Naive thymus-derived CD4-positive, alpha-beta T cell (primary cell): Measurements from ENCODE around the gene ELMO2. TPM values are rescaled to one million over a fixed set of nuclear protein-coding genes. Genes with fewer than 3 reads are reported as not detected.

Source experiments
- ATAC-seq: fragments of 150-1000 bp; cut with Tn5 transposase; 2 replicates; pipeline ENCODE4 v1.10.0; 2021; ENCODE audit warnings: mild to moderate bottlenecking, moderate library complexity
- CTCF ChIA-PET: fragments of 350-600 bp; sonication (Branson Sonifier 250); formaldehyde crosslinking; loops from one replicate; lab custom pipeline; 2021; ENCODE audit warnings: antibody characterized with exemption; lab: Charles Lee
- POLR2A ChIA-PET: fragments of 350-600 bp; sonication (Branson Sonifier 250); formaldehyde crosslinking; loops from one replicate; lab custom pipeline; 2021; ENCODE audit warnings: antibody characterized with exemption, inconsistent platforms; lab: Charles Lee
- DNase-seq, 9 donors: peaks; one replicate each; pipeline versions ENCODE4 v3.0.0 to v3.0.0-alpha.2; 2020 to 2022; ENCODE audit warnings: mixed read lengths in 1 of 9
- H3K27ac ChIP-seq: one replicate; pipeline ENCODE4 v1.7.0; 2013; ENCODE audit warnings: mild to moderate bottlenecking, low read depth, low read length, moderate library complexity
- H3K27me3 ChIP-seq, 2 donors: one replicate each; pipeline ENCODE4 v1.7.0; 2013; ENCODE audit warnings: low read length in 2 of 2, mild to moderate bottlenecking in 2 of 2, moderate library complexity in 2 of 2; ENCODE audit not compliant: control insufficient read depth in 2 of 2, insufficient read depth in 2 of 2
- H3K36me3 ChIP-seq, 3 experiments: 1 replicate in 2 of 3; 2 replicates in 1 of 3; pipeline ENCODE4 v1.7.0; 2013; ENCODE audit warnings: low read length in 3 of 3, mild to moderate bottlenecking in 3 of 3, moderate library complexity in 1 of 3; ENCODE audit not compliant: insufficient read depth in 3 of 3, control insufficient read depth in 2 of 3
- H3K4me1 ChIP-seq, 2 donors: one replicate each; pipeline ENCODE4 v1.7.0; 2013; ENCODE audit warnings: low read length in 2 of 2, mild to moderate bottlenecking in 2 of 2, moderate library complexity in 1 of 2; ENCODE audit not compliant: control insufficient read depth in 2 of 2, insufficient read depth in 2 of 2
- H3K4me3 ChIP-seq: 2 replicates; pipeline ENCODE4 v1.7.0; 2013; ENCODE audit warnings: mild to moderate bottlenecking, low read length
- H3K9me3 ChIP-seq, 3 experiments: 1 replicate in 2 of 3; 2 replicates in 1 of 3; pipeline ENCODE4 v1.7.0; 2013; ENCODE audit warnings: low read length in 3 of 3; ENCODE audit not compliant: control insufficient read depth in 2 of 3
- H3K27ac Mint-ChIP-seq, 9 donors: one replicate each; pipeline ENCODE4 v1.8.0; 2020 to 2022; ENCODE audit warnings: mixed read lengths in 9 of 9, mild to moderate bottlenecking in 8 of 9, moderate library complexity in 5 of 9, inconsistent platforms in 2 of 9
- H3K27me3 Mint-ChIP-seq, 5 donors: one replicate each; pipeline ENCODE4 v1.8.0; 2021 to 2022; ENCODE audit warnings: mixed read lengths in 5 of 5, mild to moderate bottlenecking in 1 of 5
- H3K36me3 Mint-ChIP-seq, 5 donors: one replicate each; pipeline ENCODE4 v1.8.0; 2020 to 2022; ENCODE audit warnings: mixed read lengths in 5 of 5, mild to moderate bottlenecking in 3 of 5, inconsistent platforms in 1 of 5
- H3K4me1 Mint-ChIP-seq, 7 donors: one replicate each; pipeline ENCODE4 v1.8.0; 2020 to 2022; ENCODE audit warnings: mixed read lengths in 7 of 7, mild to moderate bottlenecking in 3 of 7, inconsistent platforms in 1 of 7
- H3K4me3 Mint-ChIP-seq, 10 donors: one replicate each; pipeline ENCODE4 v1.8.0; 2020 to 2022; ENCODE audit warnings: mild to moderate bottlenecking in 10 of 10, mixed read lengths in 10 of 10, moderate library complexity in 6 of 10, inconsistent platforms in 2 of 10
- H3K9me3 Mint-ChIP-seq, 11 donors: one replicate each; pipeline ENCODE4 v1.8.0; 2020 to 2022; ENCODE audit warnings: mixed read lengths in 11 of 11, mild to moderate bottlenecking in 4 of 11, inconsistent platforms in 1 of 11, moderate library complexity in 1 of 11
- intact Hi-C, 2 donors: fragments of 100-400 bp; cut with micrococcal nuclease; formaldehyde crosslinking; loops; one replicate each; pipeline ENCODE4 v1.15.1; 2023
- polyA plus RNA-seq, 2 donors: library from polyadenylated mRNA; unstranded; fragments of 300-500 nt; fragmentation: Illumina TruSeq; gene quantifications; one replicate each; pipeline ENCODE4 v1.2.3, GENCODE V29; 2021
- total RNA-seq, 6 experiments: library from RNA in 5 of 6; stranded (reverse) in 5 of 6; gene quantifications; 1 replicate in 5 of 6; 2 replicates in 1 of 6; pipeline ENCODE4 v1.2.3 and lab custom pipeline; 2021 to 2026

ELMO2 gene
- total and polyA plus RNA-seq, 7 experiments from 2014 or later: 35.6 to 104 (median 52.3) TPM

- peak overlapping the region; percentile 58 to 87 (median 74) for H3K4me3 Mint-ChIP-seq
- Histone ChIP-seq H3K4me1 (peaks cover 56 to 69% of the 10 kb centered on the region in 2 donors), H3K27ac (peak overlapping the region; percentile 79), H3K27me3 (no peaks in the 10 kb centered on the region), H3K4me3 (peak overlapping the region; percentile 9), H3K36me3 (peaks cover 0 to 22% (median 4%) of the 10 kb centered on the region in 3 experiments), H3K9me3 (no peaks in the 10 kb centered on the region)
- H3K36me3 Mint-ChIP-seq: peaks cover 0 to 17% (median 5%) of the 10 kb centered on the region in 5 donors
- ATAC-seq: no peak
- DNase-seq: no peak
- ChIA-PET POLR2A (interaction anchor here (0.8 to 3.4 kb wide), 4 partner anchors 31 to 51 kb away, joined by 3 to 47 read pairs (median 6); no protein-coding TSS in a partner anchor), CTCF (interaction anchor here (1.2 to 1.4 kb wide), 2 partner anchors 53 to 92 kb away, joined by 3 read pairs; no protein-coding TSS in a partner anchor)
- H3K27me3 Mint-ChIP-seq: no peaks in the 10 kb centered on the region
- intact Hi-C loops: loop anchor here (1.0 kb wide), 1 partner anchor 37 kb away; no protein-coding TSS in a partner anchor
- peak overlapping the region; percentile 90 to 96 (median 93) for H3K27ac Mint-ChIP-seq
- peaks cover 0 to 2% (median 0%) of the 10 kb centered on the region in 11 donors for H3K9me3 Mint-ChIP-seq
- peaks cover 66 to 88% (median 76%) of the 10 kb centered on the region in 7 donors for H3K4me1 Mint-ChIP-seq
Measured at GRCh38 chr20:46401478-46401860, 4.9 kb downstream of the ELMO2 start.

GRCh38 chr20:46400828-46401477 lies 5.5 kb downstream of the ELMO2 start:
- H3K36me3 ChIP-seq: peaks cover 0 to 18% (median 4%) of the 10 kb centered on the region in 3 experiments
- peak overlapping the region; percentile 79 for H3K27ac ChIP-seq
- peak overlapping the region; percentile 90 to 96 (median 93) for H3K27ac Mint-ChIP-seq
- peak; percentile 90 for ATAC-seq
- no peaks in the 10 kb centered on the region for H3K27me3 Mint-ChIP-seq
- H3K27me3 ChIP-seq: no peaks in the 10 kb centered on the region
- peaks cover 66 to 86% (median 74%) of the 10 kb centered on the region in 7 donors for H3K4me1 Mint-ChIP-seq
- CTCF ChIA-PET: interaction anchor here (1.2 to 1.4 kb wide), 2 partner anchors 52 to 92 kb away, joined by 3 read pairs; no protein-coding TSS in a partner anchor
- H3K36me3 Mint-ChIP-seq: peaks cover 0 to 17% (median 5%) of the 10 kb centered on the region in 5 donors
- peak in 7 of 9 donors; percentile 63 to 86 (median 79) for DNase-seq
- H3K4me3 ChIP-seq: peak overlapping the region; percentile 11
- peak overlapping the region; percentile 58 to 87 (median 74) for H3K4me3 Mint-ChIP-seq
- POLR2A ChIA-PET: interaction anchor here (0.6 to 3.4 kb wide), 6 partner anchors 30 to 549 kb away, joined by 3 to 47 read pairs (median 3); no protein-coding TSS in a partner anchor
- H3K4me1 ChIP-seq: peaks cover 56 to 69% of the 10 kb centered on the region in 2 donors
- no peaks in the 10 kb centered on the region for H3K9me3 ChIP-seq
- intact Hi-C loops: loop anchor here (1.0 kb wide), 1 partner anchor 37 kb away; no protein-coding TSS in a partner anchor
- H3K9me3 Mint-ChIP-seq: peaks cover 0 to 2% (median 0%) of the 10 kb centered on the region in 11 donors

GRCh38 chr20:46400253-46400652 lies 6.2 kb downstream of the ELMO2 start:
- Histone ChIP-seq H3K27me3 (no peaks in the 10 kb centered on the region), H3K9me3 (no peaks in the 10 kb centered on the region), H3K27ac (peak overlapping the region; percentile 79), H3K4me3 (peak overlapping the region; percentile 11), H3K36me3 (peaks cover 0 to 22% (median 4%) of the 10 kb centered on the region in 3 experiments), H3K4me1 (peaks cover 55 to 67% of the 10 kb centered on the region in 2 donors)
- H3K9me3 Mint-ChIP-seq: peaks cover 0 to 2% (median 0%) of the 10 kb centered on the region in 11 donors
- H3K4me1 Mint-ChIP-seq: peaks cover 63 to 83% (median 73%) of the 10 kb centered on the region in 7 donors
- H3K4me3 Mint-ChIP-seq: peak overlapping the region in 9 of 10 donors; percentile 49 to 87 (median 76)
- CTCF ChIA-PET: interaction anchor here (1.2 kb wide), 1 partner anchor 51 kb away, joined by 3 read pairs; no protein-coding TSS in a partner anchor
- peak overlapping the region; percentile 90 to 96 (median 93) for H3K27ac Mint-ChIP-seq
- DNase-seq: no peak
- H3K27me3 Mint-ChIP-seq: no peaks in the 10 kb centered on the region
- peaks cover 0 to 17% (median 5%) of the 10 kb centered on the region in 5 donors for H3K36me3 Mint-ChIP-seq
- intact Hi-C loops: no loop called here
- POLR2A ChIA-PET: interaction anchor here (0.6 to 3.4 kb wide), 5 partner anchors 30 to 548 kb away, joined by 3 to 47 read pairs (median 3); no protein-coding TSS in a partner anchor
- ATAC-seq: no peak

GRCh38 chr20:46399401-46399800 lies 7.0 kb downstream of the ELMO2 start:
- H3K36me3 Mint-ChIP-seq: peaks cover 0 to 16% (median 5%) of the 10 kb centered on the region in 5 donors

GRCh38 chr20:46398963-46399362 lies 7.5 kb downstream of the ELMO2 start:
- Mint-ChIP-seq H3K27ac (peak overlapping the region; percentile 8 to 96 (median 87)), H3K4me3 (peak overlapping the region in 8 of 10 donors; percentile 32 to 72 (median 52)), H3K4me1 (peaks cover 58 to 75% (median 64%) of the 10 kb centered on the region in 7 donors), H3K27me3 (no peaks in the 10 kb centered on the region), H3K9me3 (peaks cover 0 to 2% (median 0%) of the 10 kb centered on the region in 11 donors), H3K36me3 (peaks cover 0 to 17% (median 5%) of the 10 kb centered on the region in 5 donors)
- Histone ChIP-seq H3K27me3 (no peaks in the 10 kb centered on the region), H3K36me3 (peaks cover 0 to 32% (median 8%) of the 10 kb centered on the region in 3 experiments), H3K9me3 (no peaks in the 10 kb centered on the region), H3K27ac (peak overlapping the region; percentile 14), H3K4me3 (no peak overlapping the region), H3K4me1 (peaks cover 45 to 55% of the 10 kb centered on the region in 2 donors)
- intact Hi-C loops: no loop called here
- ATAC-seq: no peak
- POLR2A ChIA-PET: interaction anchor here (0.6 to 2.6 kb wide), 9 partner anchors 23 to 1949 kb away, joined by 3 to 17 read pairs (median 4); no protein-coding TSS in a partner anchor
- DNase-seq: no peak
- CTCF ChIA-PET: interaction anchor here (0.7 to 1.0 kb wide), 2 partner anchors 92 to 1078 kb away, joined by 3 to 4 read pairs; no protein-coding TSS in a partner anchor

More at GRCh38 chr20:46399401-46399800, 7.0 kb downstream of the ELMO2 start:
- ATAC-seq (peak; percentile 23), DNase-seq (peak in 4 of 9 donors; percentile 14 to 27 (median 19))
- H3K27ac ChIP-seq: peak overlapping the region; percentile 14
- intact Hi-C loops: no loop called here
- H3K27me3 Mint-ChIP-seq: no peaks in the 10 kb centered on the region
- peaks cover 49 to 60% of the 10 kb centered on the region in 2 donors for H3K4me1 ChIP-seq
- POLR2A ChIA-PET: interaction anchor here (0.6 to 2.6 kb wide), 9 partner anchors 23 to 1949 kb away, joined by 3 to 17 read pairs (median 4); no protein-coding TSS in a partner anchor
- peak overlapping the region; percentile 29 to 72 (median 52) for H3K4me3 Mint-ChIP-seq
- CTCF ChIA-PET: interaction anchor here (0.7 to 1.0 kb wide), 2 partner anchors 93 to 1078 kb away, joined by 3 to 4 read pairs; no protein-coding TSS in a partner anchor
- no peaks in the 10 kb centered on the region for H3K9me3 ChIP-seq
- no peak overlapping the region for H3K4me3 ChIP-seq
- H3K4me1 Mint-ChIP-seq: peaks cover 62 to 79% (median 69%) of the 10 kb centered on the region in 7 donors
- no peaks in the 10 kb centered on the region for H3K27me3 ChIP-seq
- peaks cover 0 to 2% (median 0%) of the 10 kb centered on the region in 11 donors for H3K9me3 Mint-ChIP-seq
- H3K36me3 ChIP-seq: peaks cover 0 to 28% (median 4%) of the 10 kb centered on the region in 3 experiments
- peak overlapping the region; percentile 8 to 96 (median 87) for H3K27ac Mint-ChIP-seq
